Fibroblast of skin of right quadriceps (primary cell): Measurements from ENCODE around the gene CFAP73.
"Not testable (repeated sequence)": the region's sequence is repeated elsewhere in the genome, so short reads cannot be mapped to it uniquely, and the experiment has no call there.

ENCODE experiments used
- DNase-seq: peaks from one replicate; pipeline ENCODE4 v3.0.0-alpha.2; 2013

CFAP73 gene

GRCh38 chr12:113149361-113150150 is at the start of gene CFAP73:
CFAP73 (plus strand) TSS chr12:113149724; CDS start chr12:113149858, 134 bp downstream.
- peak; percentile 86 for DNase-seq

- DNase-seq = no peak
Observed at GRCh38 chr12:113099764-113100163, 49.8 kb upstream of the CFAP73 start.

- DNase-seq = no peak
Observed at GRCh38 chr12:113101751-113102150, 47.8 kb upstream of the CFAP73 start.

GRCh38 chr12:113102811-113103210 is 46.7 kb upstream of the CFAP73 start:
- DNase-seq = no peak

- DNase-seq = no peak
Observed at GRCh38 chr12:113103756-113104450, 45.6 kb upstream of the CFAP73 start.

GRCh38 chr12:113104953-113105510 is 44.5 kb upstream of the CFAP73 start:
- no peak for DNase-seq

- no peak for DNase-seq
Observed at GRCh38 chr12:113105606-113106271, 43.8 kb upstream of the CFAP73 start.

GRCh38 chr12:113106361-113106760 is 43.2 kb upstream of the CFAP73 start:
- DNase-seq = no peak

GRCh38 chr12:113108308-113108707 is 41.2 kb upstream of the CFAP73 start:
- no peak for DNase-seq

- no peak for DNase-seq
Observed at GRCh38 chr12:113109360-113109759, 40.2 kb upstream of the CFAP73 start.

GRCh38 chr12:113109872-113110599 is 39.5 kb upstream of the CFAP73 start:
- no peak for DNase-seq

GRCh38 chr12:113111247-113111646 is 38.3 kb upstream of the CFAP73 start:
- DNase-seq = no peak

GRCh38 chr12:113112043-113112899 is 37.3 kb upstream of the CFAP73 start:
- no peak for DNase-seq

- DNase-seq = no peak
Observed at GRCh38 chr12:113113397-113113796, 36.1 kb upstream of the CFAP73 start.

GRCh38 chr12:113114447-113115178 is 34.9 kb upstream of the CFAP73 start:
- no peak for DNase-seq

- DNase-seq = no peak
Observed at GRCh38 chr12:113115455-113116126, 33.9 kb upstream of the CFAP73 start.

GRCh38 chr12:113116875-113117274 is 32.6 kb upstream of the CFAP73 start:
- DNase-seq = no peak

- not testable (repeated sequence) for DNase-seq
Observed at GRCh38 chr12:113117684-113118083, 31.8 kb upstream of the CFAP73 start.

- DNase-seq = no peak
Observed at GRCh38 chr12:113118142-113118541, 31.4 kb upstream of the CFAP73 start.

- no peak for DNase-seq
Observed at GRCh38 chr12:113119980-113120669, 29.4 kb upstream of the CFAP73 start.
